Left kidney (tissue), 2 donors: ENCODE measurements around the gene AKAP13. TPM values are rescaled to one million over a fixed set of nuclear protein-coding genes. Genes with fewer than 3 reads are reported as not detected.
A peak's percentile ranks its signal among the peaks of the same experiment; 100 is the strongest.

Experiments
- DNase-seq: peaks from one replicate; pipeline ENCODE4 v3.0.0-alpha.2; 2013
- polyA plus RNA-seq: library from polyadenylated mRNA; unstranded; fragments of 120-200 nt; gene quantifications from one replicate; pipeline ENCODE4 v1.2.1, GENCODE V29; 2013; ENCODE audit not compliant: insufficient read length

Gene AKAP13
- polyA plus RNA-seq, 1 donor = 101 TPM

DNA sequence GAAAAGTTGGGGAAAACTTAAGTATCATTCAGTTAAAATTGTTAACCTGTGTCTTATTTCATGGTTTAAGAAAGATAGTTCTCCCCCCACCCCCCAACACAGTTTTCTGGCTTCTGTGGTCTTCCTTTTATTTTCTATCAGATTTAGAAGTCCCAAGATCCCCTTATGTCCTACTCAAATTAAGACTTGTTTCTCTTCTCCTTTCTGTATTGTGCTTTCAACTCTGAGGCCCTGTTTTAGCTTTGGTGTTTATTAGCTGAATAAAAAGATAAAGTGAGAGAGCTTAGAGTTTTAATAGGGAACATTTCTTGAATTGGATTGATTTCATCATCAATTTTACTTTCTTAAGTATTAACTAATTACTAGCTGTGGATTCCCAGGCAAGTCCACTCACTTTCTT lies 62.6 kb downstream of the AKAP13 start:
- no peak for DNase-seq

DNA sequence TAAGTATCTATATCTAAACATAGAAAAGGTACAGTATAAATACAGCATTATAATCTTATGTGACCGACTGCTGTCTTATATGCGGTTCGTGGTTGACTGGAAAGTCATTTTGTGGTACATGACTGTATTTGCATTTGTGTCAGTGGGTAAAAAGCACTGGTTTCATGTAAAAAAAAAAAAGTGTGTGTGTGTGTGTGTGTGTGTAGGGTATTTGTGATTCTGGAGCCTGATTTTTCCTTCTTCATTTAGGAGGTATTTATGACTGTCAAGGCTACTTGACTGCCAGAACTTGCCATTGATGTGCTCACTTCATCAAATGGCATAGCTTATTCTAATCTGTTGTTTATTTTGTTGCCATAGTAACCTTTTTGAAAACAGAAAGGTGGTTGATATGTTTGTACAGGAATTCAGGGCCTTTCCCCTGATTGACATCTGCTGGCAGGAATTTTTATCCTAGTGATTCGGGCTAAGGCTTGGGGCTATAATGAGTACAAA lies 63.2 kb downstream of the AKAP13 start:
- peak; percentile 52 for DNase-seq

DNA sequence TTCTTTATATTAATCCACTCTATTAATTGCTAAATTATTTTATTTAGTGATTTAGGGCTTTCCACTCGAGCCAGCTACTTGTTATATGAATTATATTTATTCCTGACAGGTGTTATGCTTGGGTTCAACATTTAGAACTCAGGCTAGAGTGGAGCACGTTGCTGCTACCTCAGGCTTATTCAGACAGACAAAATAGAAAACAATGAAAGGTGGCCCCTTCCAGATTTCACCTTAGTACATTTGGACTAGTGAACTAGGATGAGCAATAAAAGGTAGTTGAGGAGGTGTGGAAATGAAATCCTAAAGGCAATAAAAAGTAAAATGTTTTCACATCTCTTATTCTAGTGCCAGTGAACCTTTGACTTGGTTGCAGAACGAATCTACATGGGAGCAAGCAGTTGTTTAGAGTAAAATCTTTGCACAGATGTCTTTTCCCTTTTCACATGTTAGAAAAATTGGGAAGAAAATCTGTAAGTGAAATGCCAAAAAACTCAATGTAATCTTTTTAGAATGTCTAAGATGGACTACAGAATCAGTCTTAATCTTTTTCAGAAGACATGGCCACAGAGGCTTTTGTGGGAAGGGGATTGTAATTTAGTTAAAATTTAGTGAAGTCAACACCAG lies 63.8 kb downstream of the AKAP13 start:
- DNase-seq = no peak

DNA sequence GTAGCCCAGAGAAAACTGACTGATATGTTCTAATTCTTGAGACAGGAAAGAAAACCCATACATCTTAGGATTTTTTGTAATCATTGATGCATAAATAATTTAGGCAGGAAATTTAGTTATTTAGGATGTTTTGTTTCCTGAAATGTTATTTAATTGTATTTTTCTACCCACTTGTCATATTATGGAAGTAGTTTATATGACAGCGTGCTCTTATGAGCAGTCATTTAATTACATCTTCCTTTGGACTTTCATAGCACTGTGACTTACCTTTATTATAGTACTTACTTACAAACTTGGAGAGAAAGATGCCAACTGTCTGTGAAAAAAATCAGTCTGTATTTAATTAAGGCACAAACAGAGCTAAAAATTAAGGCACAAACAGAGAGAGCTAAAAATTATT lies 65.0 kb downstream of the AKAP13 start:
- no peak for DNase-seq

DNA sequence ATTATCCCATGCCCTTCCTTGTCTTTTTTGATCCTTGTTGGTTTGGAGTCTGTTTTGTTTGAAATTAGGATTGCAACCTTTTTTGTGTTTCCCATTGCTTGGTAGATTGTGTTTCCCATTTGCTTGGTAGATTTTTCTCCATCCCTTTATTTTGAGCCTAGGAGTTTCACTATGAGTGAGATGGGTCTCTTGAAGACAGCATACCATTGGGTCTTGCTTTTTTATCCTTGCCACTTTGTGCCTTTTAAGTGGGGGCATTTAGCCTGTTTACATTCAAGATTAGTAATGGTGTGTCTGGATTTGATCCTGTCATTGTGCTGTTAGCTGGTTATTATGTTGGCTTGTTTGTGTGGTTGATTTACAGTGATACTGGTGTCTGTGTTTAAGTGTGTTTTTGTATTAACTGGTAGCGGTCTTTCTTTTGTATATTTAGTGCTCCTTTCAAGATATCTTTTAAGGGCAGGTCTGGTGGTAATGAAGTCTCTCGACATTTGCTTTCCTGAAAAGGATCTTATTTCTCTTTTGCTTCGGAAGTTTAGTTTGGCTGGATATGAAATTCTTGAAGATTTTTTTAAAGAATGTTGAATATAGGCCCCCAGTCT lies 70.8 kb downstream of the AKAP13 start:
- no peak for DNase-seq

DNA sequence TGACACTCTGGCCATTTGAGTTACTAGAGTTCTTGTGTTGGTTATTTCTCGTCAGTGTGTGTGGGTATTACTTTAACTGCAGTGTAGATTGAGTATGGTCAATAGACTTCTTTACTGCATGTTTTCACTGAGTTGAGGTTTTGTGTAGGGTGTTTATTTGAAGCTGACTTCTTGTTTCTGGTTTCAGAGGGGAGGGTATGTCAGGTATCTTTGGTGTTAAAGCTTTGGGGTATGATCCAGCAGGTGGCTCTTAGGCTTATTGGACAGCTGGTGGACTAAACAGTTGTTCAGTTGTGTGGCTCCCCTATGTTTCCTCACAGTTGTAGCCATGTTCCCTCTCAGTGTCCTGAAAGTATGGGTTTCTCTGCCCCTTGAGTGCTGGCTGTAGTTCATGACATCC lies 72.0 kb downstream of the AKAP13 start:
- DNase-seq = no peak

DNA sequence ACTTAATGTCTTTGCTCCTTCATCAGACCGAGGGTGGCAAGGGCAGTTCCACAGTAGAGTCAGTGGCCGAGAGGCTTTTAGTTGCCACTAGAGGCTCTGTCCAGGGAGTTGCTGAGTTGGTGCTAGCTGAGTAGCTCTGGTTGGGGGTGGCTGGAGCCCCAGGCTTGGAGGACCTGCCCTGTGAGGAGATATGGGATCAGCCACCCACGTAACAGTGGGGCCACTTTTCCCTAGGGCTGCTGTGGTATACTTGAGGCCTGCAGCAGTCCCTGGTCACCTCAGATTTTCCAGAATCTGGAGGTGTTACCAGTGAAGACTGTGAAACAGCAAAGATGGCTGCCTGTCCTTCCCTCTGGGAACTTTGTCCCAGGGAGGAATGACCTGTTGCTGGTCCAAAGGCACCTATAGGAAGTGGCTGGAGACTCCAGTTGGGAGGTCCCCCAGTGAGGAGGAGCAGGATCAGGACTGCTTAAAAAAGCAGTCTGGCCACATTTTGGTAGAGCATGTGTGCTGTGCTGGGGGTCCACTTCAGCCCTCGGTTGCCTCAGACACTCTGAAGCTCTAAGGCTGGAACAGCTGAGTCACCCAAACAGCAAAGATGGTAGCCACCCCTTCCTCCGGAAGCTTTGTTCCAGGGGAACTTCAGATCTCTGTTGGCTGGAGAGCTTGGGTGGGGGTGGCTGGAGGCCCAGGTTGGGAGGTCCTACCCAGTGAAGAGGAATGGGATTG lies 72.9 kb downstream of the AKAP13 start:
- no peak for DNase-seq

DNA sequence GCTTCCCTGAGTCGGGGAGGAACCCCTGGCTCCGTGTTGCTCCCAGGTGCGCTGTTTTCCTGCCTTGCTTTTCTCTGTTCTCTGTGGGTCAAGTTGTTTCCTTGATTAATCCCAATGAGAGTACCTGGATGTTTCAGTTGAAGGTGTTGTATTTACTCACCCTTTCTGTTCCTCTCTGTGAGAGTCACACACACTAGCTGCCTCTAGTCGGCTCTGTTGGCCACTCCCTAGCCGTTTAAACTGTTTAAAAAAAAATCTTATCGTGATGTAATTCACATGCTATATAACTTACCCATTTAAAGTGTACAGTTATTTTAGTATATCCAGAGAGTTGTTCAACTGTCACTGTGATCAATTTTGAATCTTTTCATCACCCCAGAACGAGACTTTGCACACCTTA lies 74.0 kb downstream of the AKAP13 start:
- no peak for DNase-seq

DNA sequence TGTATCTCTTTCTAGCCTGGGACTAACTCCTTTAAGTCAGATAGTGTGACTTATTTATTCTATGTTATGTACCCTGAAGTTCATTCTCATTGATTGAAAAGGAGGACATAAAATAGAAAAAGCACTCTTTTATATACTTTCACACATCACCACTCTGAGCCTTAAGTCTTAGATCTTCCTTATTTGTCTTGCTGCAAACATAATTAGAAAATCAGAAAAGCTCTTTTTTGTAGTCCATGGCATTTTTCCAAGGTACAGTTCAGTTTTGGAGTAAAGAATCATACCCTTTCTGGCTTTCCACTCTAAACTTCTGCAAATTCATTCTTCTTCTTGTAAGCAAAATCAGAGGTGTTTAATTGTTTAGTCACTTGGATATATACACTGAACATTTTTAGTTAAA lies 75.5 kb downstream of the AKAP13 start:
- DNase-seq = no peak

DNA sequence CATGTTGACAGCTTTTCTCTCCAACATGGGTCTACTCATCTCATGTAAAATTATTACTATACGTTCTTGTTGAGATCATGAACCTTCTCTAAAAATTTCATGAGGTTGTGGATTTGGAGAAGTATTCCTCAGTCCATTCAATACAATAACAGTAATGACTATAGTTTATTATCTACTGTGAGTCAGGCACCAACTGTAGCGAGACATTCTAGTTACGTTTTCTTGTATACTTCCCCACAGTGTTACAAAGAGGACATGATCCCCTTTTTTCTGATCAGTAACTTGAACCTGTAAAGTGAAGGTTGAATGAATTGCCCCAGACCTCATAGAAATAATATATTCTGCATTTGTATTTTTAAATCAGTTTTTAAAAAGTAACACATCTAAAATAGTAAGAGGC lies 76.4 kb downstream of the AKAP13 start:
- no peak for DNase-seq

DNA sequence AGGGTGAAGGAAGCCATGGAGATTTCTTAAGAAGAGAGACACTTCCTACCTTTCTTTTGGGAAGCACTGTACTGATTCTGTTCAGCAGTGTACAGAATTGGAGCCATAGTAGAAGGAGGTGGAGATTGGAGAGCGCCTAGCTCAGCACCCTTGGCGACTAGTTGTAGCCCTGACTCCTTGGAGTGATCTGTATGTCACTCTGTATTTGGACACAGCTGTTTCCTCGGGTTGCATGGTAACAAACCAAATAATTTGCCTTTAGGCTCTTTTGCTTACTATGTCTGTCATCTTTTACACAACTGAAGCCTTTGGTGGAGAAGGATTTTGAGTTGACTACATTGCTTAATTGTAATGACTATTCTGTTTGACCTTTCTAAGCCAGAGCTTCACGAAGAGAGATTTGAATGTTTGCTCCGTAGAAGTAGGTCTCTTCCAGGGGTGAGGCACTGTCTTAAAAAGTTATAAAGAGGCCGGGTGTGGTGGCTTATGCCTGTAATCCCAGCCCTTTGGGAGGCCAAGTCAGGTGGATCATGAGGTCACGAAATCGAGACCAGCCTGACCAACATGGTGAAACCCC lies 77.1 kb downstream of the AKAP13 start:
- DNase-seq = no peak

DNA sequence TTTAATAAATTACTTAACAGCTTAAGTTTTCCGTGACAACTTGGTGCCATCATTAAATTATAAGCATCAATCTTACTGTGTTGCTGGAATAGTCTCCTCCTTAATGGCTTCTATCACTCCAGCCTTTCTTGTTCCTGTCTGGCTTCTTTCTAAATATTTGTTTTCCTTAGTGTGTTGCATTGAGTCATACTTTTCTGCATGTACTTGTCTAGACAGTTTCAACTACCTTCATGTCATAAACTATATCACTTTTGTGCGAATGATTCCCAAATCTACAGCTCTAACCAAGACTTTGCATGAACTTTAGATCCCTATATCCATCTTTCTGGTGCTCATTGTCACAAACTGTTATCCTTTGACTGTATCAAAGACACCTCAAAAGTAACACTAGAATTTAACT lies 78.4 kb downstream of the AKAP13 start:
- no peak for DNase-seq

DNA sequence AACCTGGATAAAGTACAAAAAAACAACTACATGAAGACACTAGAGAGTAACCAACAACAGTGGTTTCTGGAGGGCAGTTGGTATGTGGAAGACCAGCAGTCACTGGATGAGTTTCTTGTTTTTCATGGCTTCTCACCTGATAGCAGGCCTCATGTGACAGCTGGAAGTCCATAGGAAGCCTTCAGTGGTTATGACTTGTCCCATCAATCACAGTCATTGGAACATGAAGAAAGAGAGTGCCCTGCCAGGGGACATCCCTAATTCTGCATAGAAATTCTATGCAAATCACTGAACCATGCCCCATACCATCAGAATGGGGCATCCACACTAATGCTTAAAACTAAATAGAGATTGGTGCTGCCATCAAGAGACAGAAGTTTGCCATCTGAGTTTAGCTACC lies 81.6 kb downstream of the AKAP13 start:
- DNase-seq = no peak

DNA sequence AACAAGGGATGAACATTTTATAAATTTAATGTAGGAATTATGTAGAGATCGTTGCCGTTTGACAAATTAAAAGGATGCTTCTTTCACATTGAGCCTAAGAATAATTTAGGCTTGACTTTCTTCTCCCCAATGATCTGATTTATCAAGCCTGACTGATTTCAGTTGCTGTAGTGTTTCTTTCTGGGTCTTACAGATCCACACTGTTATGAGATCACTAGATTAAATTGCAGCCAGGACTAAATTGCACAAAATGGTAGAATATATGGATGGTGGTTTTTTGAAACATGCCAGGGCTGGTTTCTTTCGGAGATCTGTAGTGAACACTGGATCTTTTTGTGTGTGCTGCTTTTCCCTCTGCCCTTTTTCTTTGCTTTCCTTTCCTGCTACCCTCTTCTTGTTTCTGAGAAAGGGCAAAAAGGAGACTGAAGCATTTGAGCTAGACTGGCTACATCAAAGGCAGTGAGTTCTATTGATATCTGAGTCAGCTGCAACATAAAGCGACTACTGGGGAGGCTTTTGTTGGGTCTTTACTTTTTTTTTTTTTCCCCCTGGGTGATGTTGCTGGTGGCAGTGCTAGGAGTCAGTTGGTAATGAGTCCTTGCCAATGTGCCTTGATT lies 83.0 kb downstream of the AKAP13 start:
- DNase-seq = no peak

DNA sequence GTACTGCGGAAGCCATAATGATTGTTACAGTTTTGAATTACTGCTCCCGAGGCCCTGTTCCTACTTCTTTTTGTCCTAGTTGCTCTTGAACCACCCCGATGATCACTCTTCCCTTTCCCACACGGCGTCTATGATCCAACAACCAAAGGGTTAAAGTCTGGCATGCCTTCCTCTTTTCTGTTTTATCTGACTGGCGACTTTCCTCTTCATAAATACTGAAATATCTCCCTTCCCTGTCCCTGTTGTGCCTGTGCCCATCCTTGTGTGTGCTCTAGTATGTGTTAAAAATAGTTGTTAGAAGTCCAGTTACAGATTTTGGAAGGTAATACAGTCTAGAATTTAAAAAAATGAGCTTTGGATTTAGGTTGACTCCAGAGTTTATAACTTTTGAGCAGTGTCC lies 83.6 kb downstream of the AKAP13 start:
- DNase-seq = no peak

DNA sequence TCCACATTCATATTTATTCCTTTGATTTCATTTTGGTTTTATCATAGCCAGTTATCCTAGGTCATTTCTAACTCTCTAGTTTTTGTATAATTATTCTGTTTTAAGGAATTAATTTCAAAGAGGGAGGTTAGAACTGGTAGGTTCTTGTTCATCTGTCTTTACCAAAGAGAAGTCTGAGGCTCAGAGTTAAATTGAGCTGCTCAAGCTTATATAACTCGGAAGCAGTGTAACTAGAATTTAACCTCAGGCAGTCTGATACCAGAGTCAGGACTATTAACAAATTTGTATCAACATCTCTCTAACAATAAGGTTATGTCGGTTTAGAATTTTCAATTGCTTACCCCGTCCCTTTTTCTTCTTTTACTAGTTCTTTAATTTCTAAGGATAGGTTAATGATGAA lies 84.1 kb downstream of the AKAP13 start:
- no peak for DNase-seq

DNA sequence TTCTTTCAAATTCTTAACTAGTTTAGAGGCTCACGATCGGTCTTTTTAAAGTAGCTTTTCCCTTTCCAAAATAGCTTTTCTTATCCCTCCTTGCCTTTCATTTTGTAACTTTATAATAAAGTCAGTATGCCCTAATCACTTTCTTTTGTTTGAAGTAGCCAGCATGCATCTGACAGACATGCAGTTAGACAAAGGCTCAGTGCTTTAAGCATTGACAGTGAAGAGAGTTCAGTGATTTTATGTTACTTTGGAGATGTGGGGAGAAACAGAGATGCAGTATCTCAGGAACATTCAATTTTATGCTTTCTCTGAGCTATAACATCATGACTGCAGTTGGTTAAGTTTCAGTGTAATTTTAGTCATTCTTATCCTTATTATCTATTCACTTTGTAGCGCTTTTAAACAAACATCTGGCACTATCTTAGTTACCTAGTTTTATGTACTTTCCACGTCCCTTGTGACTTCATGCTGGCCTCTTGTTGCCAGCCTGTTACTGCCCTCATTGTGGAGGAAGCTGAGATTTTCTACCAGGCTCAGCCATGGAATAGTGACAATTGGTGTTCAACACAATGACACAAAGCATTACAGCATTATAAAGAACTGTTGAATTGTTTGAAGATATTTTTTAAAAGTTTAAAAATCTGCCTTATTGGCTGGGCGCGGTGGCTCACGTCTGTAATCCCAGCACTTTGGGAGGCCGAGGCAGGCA lies 90.3 kb downstream of the AKAP13 start:
- DNase-seq = no peak

DNA sequence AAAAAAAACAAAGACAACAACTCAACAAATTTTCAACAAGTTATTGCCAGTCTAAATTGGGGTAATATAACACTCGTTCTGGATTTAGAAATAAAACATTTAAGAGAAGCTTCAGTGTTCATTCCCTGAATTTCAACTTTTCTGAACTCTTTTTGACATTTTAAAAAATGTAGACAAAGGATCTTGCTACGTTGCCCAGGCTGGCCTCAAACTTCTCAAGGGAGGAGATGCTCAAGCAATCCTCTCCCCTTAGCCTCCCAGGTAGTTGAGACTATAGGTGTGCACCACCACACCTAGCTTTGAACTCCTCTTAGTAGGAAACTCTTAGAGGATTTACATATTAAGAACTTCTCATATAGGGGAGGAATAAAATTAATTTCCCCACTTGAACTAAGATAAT lies 91.9 kb downstream of the AKAP13 start:
- no peak for DNase-seq

DNA sequence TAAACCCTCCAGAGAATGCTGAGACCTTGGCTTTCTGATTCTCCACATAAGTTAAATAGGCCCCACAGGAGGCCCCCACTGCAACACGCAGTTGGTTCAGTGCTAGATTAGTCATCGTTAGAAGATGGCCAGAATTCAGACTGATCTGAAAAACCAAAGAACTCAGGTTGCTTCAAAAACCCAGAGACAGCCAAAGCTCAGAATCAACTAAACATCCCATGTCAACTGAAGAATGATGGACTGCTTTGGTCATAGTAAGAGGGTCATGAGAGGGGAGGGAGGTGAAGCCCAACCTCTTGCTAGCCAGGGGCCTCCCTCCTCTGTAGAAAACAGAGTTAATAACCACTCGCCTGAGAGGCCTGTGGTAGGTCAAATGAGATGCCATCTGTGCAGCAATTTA lies 93.1 kb downstream of the AKAP13 start:
- no peak for DNase-seq

DNA sequence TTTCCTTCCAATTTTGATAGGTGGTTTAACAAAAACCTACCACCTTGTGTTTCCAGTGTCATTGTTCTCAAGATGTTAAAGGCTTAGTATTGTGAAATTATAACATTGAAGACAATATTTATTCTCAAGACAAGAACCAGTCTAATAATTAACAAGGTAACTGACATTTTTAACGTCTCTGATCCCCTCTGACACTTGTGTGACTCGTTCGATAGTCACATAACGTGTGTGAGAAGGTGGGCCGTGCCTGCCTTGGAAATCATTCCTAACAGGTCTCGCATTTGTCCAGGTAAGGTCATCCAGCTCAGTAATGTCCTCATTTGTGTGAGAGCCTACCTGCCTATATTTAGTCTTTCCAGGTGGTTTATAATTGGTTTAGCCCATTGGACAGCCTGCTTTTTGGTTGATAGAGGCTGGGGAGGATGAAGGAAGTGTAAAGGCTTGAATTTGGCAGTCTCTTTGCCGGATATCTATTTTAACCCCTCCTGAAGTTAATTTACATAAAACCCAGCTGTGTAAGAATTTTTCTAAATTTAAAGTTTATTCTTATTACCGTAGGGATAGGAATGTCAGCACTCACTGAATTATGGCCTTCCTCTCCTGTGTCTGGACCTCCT lies 94.4 kb downstream of the AKAP13 start:
- no peak for DNase-seq

DNA sequence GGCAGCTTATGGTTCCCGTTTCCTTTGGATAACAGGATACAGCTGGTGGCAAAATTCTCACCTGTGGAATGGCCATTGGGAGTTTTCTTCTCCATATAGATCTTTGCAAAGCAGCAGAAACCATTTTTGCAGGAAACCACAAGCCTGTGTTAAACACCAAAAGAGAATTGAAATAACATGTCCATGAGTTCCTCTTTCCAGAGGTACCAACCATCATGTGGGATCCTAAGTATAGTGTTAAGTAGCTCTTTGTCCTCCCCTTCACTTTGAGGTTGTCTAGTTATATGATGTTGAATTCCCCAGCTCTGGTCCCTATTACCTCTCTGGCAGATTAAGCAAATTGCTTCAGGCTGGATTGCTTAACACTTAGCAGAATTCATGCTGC lies 94.9 kb downstream of the AKAP13 start:
- no peak for DNase-seq

DNA sequence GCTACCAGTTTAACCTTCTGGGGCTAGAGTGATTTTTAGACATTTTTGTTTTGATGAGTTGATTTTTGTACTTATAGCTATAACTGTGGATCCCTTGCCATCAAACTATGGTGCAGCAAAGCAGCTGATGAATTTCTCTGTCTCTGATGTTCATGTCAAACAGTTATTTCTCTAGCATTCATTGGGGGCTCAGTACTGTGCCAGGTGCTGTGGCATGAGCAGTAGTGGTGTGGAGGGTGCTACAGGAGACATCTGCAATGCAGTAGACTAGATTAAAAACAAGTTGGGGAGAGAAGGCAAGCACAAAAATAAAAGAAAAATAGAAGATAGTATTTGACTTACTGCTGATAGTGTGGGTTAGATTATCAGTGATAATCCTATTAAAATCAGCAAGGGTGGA lies 95.3 kb downstream of the AKAP13 start:
- DNase-seq = no peak
